D721Med (cell line): Measurements from ENCODE around the gene GNE.

Experiments
- DNase-seq: peaks from one replicate; pipeline ENCODE4 v3.0.0; 2011; ENCODE audit warnings: low spot score; ENCODE audit not compliant: insufficient read length
- FAIRE-seq: peaks from 2 replicates; lab custom pipeline; 2011; peaks lifted over from hg19 to GRCh38; lab: Jason Lieb, UNC
- TF ChIP-seq, protein P1 (sequence below): IDR thresholded peaks from 2 replicates; pipeline ENCODE4 v1.5.1; 2012; ENCODE audit warnings: mild to moderate bottlenecking, control low read depth; ENCODE audit not compliant: insufficient read depth; ENCODE audit errors: missing control alignments

The GNE gene

DNA sequence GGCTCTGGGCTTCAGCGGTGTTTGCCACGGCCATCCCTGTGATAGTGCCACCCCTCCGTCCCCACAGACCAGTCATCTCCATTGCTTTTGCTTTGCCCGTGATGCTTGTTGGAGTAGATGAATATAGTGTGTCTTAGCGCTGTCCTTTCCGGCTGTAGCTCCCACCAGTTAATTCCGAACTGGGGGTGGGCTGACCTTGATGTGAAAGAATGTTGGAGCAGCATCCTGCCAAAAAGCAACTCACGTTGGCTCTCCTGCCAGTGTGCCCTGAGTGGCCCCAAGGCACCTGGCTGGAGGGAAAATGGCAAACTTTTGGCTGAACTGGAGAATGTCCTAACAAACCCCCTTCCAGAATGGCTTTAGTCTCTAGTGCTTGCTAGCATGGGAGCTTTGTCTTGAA is 47.5 kb downstream of the GNE start:
- DNase-seq = no peak
- TF ChIP-seq, protein P1, sequence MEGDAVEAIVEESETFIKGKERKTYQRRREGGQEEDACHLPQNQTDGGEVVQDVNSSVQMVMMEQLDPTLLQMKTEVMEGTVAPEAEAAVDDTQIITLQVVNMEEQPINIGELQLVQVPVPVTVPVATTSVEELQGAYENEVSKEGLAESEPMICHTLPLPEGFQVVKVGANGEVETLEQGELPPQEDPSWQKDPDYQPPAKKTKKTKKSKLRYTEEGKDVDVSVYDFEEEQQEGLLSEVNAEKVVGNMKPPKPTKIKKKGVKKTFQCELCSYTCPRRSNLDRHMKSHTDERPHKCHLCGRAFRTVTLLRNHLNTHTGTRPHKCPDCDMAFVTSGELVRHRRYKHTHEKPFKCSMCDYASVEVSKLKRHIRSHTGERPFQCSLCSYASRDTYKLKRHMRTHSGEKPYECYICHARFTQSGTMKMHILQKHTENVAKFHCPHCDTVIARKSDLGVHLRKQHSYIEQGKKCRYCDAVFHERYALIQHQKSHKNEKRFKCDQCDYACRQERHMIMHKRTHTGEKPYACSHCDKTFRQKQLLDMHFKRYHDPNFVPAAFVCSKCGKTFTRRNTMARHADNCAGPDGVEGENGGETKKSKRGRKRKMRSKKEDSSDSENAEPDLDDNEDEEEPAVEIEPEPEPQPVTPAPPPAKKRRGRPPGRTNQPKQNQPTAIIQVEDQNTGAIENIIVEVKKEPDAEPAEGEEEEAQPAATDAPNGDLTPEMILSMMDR = no peak
- no peak for FAIRE-seq

DNA sequence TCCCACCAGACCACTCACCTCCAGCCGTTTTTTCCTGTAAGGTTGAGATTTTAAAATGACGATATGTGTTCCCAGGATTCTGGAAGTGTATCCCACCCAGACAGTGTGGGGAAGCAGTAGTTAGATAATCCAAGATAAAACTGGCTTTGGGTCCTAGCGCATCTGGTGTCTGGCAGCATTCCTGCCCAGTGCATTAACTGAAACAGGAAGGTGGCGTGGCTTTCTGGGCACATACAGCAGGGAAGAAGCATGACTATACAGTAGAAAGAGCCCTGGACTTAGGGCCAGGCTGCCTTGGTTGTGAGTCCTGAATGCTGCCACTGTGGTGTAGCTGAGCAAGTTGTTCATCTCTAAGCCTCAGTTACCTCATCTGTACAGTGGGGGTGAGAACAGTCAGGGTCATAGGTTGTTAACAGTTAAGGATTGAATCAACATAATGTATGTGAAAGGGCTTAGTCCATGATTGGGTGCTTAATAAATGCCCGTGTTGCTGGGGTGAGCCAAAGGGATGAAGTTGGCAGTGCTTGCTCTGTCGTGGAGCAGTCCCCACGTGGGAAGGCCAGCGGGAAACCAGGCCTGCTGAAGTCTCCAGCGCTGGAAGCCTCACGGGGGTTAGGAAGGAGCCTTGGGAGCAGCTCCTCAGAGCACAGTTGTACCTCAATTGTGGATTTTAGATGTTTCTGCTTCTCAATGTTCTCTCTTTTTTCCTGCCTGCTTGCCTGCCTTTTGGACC is 49.6 kb downstream of the GNE start:
- FAIRE-seq = no peak
- DNase-seq = no peak
- TF ChIP-seq, protein P1 = no peak

DNA sequence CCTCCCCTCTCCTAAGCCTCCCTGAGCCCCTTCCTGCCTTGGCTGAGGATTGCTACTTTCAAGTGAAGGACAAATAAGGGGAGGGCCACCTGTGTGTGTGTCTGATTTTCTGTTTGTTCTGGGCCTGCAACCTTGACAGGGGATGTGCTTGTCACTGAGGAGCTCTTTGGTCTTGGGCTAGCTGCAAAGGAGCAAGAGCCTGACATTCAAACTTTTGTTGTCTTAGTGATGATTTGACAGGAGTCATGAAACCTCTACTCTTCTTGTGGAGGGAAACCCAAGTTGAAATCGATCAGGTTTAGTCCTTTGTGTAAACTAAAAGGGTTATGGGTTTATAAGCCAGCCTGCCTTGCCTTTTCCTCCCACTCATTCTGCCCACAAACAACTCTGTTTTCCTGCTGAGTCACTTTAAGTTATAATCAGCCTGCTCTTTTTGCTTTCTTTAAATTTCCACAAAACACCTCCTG is 50.7 kb downstream of the GNE start:
- no peak for DNase-seq
- TF ChIP-seq, protein P1 = no peak
- no peak for FAIRE-seq

DNA sequence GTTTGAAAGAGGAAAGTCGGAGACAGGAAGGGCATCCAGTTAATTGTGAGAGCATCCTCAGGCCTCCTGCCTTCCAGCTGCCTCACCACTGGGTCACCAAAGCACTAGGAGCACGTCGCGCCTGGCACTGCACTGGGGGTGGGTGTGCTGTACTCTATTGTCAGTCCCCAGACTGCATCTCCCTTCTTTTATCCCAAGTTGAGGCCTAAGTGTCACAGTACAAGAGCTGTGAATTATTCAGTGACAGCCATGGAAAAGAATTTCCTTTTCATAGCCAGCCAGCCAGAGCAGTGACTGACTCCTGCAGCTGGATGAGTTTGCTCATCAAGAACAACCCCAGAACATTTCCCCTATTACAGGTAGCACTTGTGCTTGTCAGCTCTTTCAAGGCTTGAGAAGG is 51.2 kb downstream of the GNE start:
- TF ChIP-seq, protein P1 = no peak
- FAIRE-seq = no peak
- no peak for DNase-seq

DNA sequence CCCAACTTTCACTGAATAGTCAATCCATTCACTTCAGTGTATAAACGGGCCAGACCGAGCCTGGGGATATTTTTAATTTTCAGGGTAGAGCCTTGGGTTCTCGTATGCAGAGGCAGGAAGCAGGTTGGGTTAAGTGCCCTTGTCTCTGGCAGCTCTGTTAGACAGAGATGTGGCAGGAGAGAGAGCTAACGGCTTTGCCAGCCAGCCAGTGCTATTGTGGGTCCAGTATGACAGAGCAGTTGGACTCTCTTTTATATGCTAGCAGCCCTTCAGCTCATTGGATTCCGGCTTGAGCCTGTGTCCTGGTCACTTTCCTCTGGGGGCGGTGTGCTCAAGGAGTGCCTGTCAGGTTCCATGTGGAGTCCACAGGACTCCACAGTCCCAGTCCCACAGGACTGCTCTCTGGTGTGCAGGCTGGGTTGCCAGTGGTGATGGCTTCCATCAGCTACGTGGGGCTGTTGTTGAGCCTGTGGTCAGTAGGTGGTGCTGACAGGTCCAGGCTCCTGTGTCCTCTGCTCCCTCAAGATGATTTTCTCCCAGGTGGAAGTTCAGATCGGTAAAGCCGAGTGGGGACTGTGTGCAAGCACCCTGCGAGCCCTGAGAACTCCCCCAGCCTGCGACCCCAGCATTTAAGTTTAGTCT is 53.2 kb downstream of the GNE start:
- TF ChIP-seq, protein P1 = peak; percentile 20
- FAIRE-seq (no peak), DNase-seq (no peak)

DNA sequence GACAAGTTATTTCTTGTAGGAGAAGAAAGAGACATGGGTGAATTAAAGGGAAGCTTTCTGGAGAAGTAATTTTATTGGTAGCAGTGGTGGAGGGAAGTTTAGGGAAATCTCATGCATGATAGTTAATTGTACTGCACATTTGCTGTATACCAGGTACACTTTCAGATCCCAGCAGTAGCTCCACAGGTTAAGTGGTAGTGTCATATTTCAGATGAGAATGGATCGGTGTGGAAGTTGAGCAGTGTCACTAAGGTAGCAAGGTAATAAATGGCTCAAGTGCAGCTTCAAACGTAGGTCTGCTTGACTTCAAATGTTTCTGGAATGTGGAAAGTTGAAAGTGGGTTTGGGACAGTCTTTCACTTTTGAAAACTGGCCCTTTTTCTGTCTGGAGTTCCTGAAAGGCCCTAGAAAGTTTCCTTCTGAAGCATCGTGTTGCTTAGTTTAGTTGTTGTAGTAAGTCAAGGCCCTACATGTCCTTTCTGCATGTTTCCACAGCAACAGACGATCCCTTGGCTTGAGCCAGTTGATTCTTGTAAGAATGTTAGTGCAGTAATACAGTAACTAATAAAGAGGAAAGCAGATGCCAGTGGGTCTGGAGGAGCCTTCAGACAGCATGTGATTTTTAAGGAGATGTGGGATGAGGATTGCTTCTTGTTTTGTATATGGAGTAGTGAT is 63.8 kb downstream of the GNE start:
- TF ChIP-seq, protein P1 = no peak
- FAIRE-seq (no peak), DNase-seq (no peak)

DNA sequence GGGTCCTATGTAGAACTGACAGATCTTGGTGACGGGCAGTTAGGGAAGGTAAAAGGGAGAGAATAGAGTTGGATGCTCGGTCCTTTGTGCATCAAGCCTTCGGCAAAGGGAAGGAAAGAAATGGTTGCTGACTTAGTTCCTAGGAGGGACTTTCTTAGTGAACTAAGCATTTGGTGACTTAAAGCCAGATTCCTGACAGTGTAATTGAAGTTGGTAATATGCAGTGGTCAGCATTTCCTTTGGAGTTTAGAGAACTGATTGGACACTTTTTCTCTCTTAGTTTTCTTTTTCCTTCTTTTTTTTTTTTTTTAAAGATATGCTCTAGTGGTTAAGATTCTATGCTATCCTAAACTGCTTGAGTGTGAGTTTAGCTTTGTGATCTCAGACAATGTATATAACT is 65.2 kb downstream of the GNE start:
- TF ChIP-seq, protein P1 = no peak
- FAIRE-seq = no peak
- no peak for DNase-seq
